HFFc6 (cell line): ENCODE data around the gene IRF6. TPM values are rescaled to one million over a fixed set of nuclear protein-coding genes. Genes with fewer than 3 reads are reported as not detected.

ENCODE experiments used
- DNase-seq: peaks from one replicate; pipeline ENCODE4 v3.0.0-alpha.2; 2018
- H3K27ac Mint-ChIP-seq: 2 replicates; pipeline ENCODE4 v1.8.0; 2020; ENCODE audit warnings: mild to moderate bottlenecking, mixed read lengths
- H3K27me3 Mint-ChIP-seq: 2 replicates; pipeline ENCODE4 v1.8.0; 2021; ENCODE audit warnings: mild to moderate bottlenecking, moderate library complexity, mixed read lengths; ENCODE audit not compliant: insufficient read depth
- H3K36me3 Mint-ChIP-seq: 2 replicates; pipeline ENCODE4 v1.8.0; 2021; ENCODE audit warnings: low read depth, mixed read lengths
- H3K4me1 Mint-ChIP-seq: 2 replicates; pipeline ENCODE4 v1.8.0; 2020; ENCODE audit warnings: low read depth, mixed read lengths
- H3K4me3 Mint-ChIP-seq: 2 replicates; pipeline ENCODE4 v1.8.0; 2020; ENCODE audit warnings: mild to moderate bottlenecking, moderate library complexity, mixed read lengths
- H3K9me3 Mint-ChIP-seq: 2 replicates; pipeline ENCODE4 v1.8.0; 2020; ENCODE audit warnings: mild to moderate bottlenecking, mixed read lengths
- total RNA-seq, 6 experiments: library from RNA; stranded (reverse); fragmentation: NEBNext Ultra II Directional; extraction: Animal tissue kit (Norgen Biotek cat#: 25700); gene quantifications; 2 replicates in 1 of 6; 3 replicates in 5 of 6; pipeline ENCODE4 v1.2.3, GENCODE V29; 2021
- TF ChIP-seq, protein P1 (sequence below): fragments of 200-600 bp; sonication (generic); IDR thresholded peaks from 2 replicates; pipeline ENCODE4 v1.5.0; 2021; ENCODE audit warnings: antibody characterized with exemption, mild to moderate bottlenecking

The IRF6 gene
- total RNA-seq, 6 experiments from 2014 or later: 0.14 to 3.2 (median 0.28) TPM

DNA sequence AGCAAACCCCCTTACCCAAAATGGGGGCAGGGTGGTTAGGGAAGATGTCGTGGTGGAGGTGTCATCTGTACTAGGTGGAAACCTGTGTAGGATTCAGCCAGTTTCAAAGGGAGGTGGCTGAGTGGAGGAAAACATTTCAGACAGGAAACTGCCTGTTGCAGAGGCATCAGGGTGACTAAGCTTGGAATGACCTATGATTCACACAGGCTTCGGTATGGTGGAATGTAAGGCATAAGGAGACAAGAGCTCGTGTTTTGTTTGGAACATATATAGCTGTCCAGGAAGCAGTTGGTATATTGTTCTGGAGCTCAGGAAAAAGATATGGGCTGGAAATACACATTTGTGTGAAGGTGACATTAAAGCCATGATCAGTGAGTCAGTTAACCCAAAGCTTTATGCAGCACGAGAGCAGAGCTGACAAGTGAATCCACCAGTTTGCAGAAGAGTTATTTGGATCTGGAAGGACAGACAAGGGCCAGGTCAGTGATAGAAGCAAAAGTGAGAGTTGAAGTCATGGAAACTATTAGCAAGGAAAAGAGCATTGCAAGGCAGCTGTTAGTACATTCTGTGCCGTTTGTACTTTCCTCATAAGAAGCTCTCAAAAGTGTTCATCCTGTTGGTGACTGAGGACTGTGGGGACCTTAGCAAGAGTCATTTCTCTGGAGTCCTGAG lies 34.1 kb upstream of the IRF6 start:
- DNase-seq: peak; percentile 93
- peaks cover 92% of the 10 kb centered on the region for H3K4me1 Mint-ChIP-seq
- TF ChIP-seq, protein P1, sequence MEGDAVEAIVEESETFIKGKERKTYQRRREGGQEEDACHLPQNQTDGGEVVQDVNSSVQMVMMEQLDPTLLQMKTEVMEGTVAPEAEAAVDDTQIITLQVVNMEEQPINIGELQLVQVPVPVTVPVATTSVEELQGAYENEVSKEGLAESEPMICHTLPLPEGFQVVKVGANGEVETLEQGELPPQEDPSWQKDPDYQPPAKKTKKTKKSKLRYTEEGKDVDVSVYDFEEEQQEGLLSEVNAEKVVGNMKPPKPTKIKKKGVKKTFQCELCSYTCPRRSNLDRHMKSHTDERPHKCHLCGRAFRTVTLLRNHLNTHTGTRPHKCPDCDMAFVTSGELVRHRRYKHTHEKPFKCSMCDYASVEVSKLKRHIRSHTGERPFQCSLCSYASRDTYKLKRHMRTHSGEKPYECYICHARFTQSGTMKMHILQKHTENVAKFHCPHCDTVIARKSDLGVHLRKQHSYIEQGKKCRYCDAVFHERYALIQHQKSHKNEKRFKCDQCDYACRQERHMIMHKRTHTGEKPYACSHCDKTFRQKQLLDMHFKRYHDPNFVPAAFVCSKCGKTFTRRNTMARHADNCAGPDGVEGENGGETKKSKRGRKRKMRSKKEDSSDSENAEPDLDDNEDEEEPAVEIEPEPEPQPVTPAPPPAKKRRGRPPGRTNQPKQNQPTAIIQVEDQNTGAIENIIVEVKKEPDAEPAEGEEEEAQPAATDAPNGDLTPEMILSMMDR: no peak
- H3K9me3 Mint-ChIP-seq: no peaks in the 10 kb centered on the region
- H3K36me3 Mint-ChIP-seq: peaks cover 77% of the 10 kb centered on the region
- H3K4me3 Mint-ChIP-seq: peak overlapping the region; percentile 73
- peak overlapping the region; percentile 96 for H3K27ac Mint-ChIP-seq
- H3K27me3 Mint-ChIP-seq: no peaks in the 10 kb centered on the region

DNA sequence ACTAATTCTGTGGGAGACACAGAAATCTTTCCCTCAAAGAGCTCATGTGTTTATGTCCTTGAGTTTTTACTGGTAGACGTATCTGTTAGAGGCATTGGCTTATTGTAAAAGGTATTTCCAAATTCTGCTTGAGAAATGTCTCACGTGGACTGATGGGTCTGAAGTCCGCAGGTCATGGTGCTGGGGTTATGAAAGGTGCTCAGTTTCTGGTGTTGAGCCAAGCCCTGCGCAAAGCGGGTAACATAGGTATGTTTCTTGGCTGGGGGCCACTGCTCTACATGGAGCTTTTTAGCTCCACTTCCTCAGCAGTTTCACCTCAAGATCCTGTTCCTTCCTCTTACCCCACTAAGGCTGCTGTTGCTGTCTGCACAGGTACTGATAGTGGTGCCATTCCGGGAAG lies 32.6 kb upstream of the IRF6 start:
- TF ChIP-seq, protein P1: no peak
- H3K36me3 Mint-ChIP-seq: peaks cover 82% of the 10 kb centered on the region
- H3K9me3 Mint-ChIP-seq: no peaks in the 10 kb centered on the region
- H3K4me3 Mint-ChIP-seq: no peak overlapping the region
- peak overlapping the region; percentile 96 for H3K27ac Mint-ChIP-seq
- H3K27me3 Mint-ChIP-seq: no peaks in the 10 kb centered on the region; the same call in 1 of the 2 replicates
- no peak for DNase-seq
- peaks cover 99% of the 10 kb centered on the region for H3K4me1 Mint-ChIP-seq

DNA sequence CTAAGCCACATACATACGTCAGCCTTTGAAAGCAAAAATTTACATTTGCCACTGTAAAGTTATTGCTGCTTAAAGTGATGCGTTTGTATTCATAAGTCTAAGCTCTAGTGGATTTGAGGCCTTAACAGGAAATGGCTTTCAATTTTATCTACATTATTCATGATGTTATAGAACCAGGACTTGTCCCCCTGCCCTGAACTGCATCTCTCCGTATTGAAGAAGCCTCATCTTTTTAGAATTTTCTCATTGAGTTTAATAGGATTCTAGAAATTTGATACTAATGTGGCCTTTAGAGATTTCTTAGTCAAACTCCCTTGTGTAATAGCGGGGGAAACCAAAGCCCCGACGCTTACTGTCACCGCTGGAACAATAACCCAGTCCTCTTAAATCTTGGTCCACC lies 31.7 kb upstream of the IRF6 start:
- Mint-ChIP-seq H3K4me3 (no peak overlapping the region), H3K36me3 (peaks cover 82% of the 10 kb centered on the region), H3K4me1 (peaks cover 99% of the 10 kb centered on the region), H3K9me3 (no peaks in the 10 kb centered on the region), H3K27ac (peak overlapping the region; percentile 62; the same call in 1 of the 2 replicates), H3K27me3 (no peaks in the 10 kb centered on the region; the same call in 1 of the 2 replicates)
- TF ChIP-seq, protein P1: no peak
- no peak for DNase-seq

DNA sequence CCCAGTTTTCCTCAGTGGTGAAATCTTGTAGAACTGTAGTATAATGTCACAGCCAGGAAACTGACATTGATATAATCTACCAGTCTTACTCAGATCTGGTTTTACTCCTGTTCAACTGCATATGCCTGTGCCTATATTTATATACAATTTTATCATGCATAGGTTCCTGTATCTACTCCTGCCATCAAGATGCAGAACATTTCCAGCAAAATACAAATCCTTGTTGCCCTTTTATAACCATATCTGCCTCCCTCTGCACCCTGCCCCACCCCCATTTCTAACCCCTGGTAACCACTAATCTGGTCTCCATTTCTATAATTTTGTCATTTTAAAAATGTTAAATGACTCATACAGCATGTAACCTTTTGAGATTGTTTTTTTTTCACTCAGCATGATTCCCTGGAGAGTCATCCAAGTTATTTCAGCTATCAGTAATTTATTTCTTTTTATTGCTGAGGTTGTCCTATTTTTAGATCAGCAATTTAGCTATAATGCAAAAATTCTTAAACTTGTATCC lies 29.9 kb upstream of the IRF6 start:
- peaks cover 75% of the 10 kb centered on the region for H3K36me3 Mint-ChIP-seq
- peak overlapping the region; percentile 78 for H3K27ac Mint-ChIP-seq
- H3K4me3 Mint-ChIP-seq: peak overlapping the region; percentile 20
- TF ChIP-seq, protein P1: no peak
- peak; percentile 57 for DNase-seq
- H3K9me3 Mint-ChIP-seq: no peaks in the 10 kb centered on the region
- peaks cover 99% of the 10 kb centered on the region for H3K4me1 Mint-ChIP-seq
- no peaks in the 10 kb centered on the region; the same call in 1 of the 2 replicates for H3K27me3 Mint-ChIP-seq

DNA sequence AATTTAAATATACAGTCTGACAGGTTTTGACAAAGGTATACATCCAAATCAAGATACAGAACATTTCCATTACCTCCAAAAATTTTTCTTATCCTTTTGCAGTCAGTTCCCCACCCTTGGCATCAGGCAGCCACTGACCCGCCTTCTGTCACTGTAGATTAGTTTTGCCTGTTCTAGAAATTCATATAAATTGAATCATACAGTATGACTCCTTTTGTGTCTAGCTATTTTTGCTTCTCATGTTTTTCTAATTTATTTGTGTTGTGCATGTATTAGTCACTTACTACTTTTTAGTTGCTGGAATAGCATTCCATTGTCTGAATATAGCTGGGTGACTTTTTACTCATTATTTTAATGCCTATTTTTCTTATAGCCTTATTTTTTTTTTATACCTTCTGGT lies 25.7 kb upstream of the IRF6 start:
- TF ChIP-seq, protein P1: no peak
- peaks cover 91% of the 10 kb centered on the region for H3K4me1 Mint-ChIP-seq
- H3K27ac Mint-ChIP-seq: peak overlapping the region; percentile 71
- peaks cover 2% of the 10 kb centered on the region for H3K27me3 Mint-ChIP-seq
- H3K36me3 Mint-ChIP-seq: peaks cover 68% of the 10 kb centered on the region
- DNase-seq: peak; percentile 78
- peak overlapping the region; percentile 95 for H3K4me3 Mint-ChIP-seq
- peaks cover 23% of the 10 kb centered on the region for H3K9me3 Mint-ChIP-seq
